Measurements from ENCODE around the gene PRKCA. TPM values are rescaled to one million over a fixed set of nuclear protein-coding genes. Genes with fewer than 3 reads are reported as not detected.

PRKCA gene
- total and polyA plus RNA-seq, 2 of the 13 experiments (the other 11 are each of a cell fraction or from before 2014, with no cell fraction given): 18.5 to 21.5 TPM

DNA sequence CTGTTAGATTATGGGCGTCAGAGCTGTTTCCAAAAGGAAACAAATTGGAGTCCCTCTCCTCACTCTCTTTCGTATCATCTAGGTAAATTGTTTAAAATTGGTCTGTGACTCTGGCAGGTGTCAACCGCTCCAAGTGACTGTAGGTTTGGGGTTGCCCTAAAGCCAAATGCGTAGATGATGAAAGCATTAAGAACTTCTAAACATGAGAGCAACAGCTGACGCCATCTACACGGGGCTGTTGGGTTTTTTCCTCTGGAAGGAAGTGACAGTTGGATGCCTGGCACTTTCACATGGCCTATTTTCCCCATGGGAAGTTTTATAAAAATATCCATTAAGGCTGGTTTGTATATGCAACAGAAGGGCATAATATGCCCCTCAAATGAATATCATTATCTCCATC, 316.8 kb downstream of the PRKCA start:
- in situ Hi-C loops (cut with HindIII; ENCODE audit: extremely low pct_ligation_motif_present, low pct_unique_long_range_greater_than_20kb) (no loop called here), intact Hi-C loops (cut with micrococcal nuclease; ENCODE audit: unreplicated experiment) (no loop called here)
- 95% methylated on average over 6 of the region's 6 CpGs for WGBS (ENCODE audit: low lambda C conversion rate)
- FAIRE-seq (no peak), ATAC-seq (no peak), DNase-seq (ENCODE audit: low spot score) (no peak)
- Histone ChIP-seq H3K4me2 (ENCODE audit: low read depth, low read length) (no peak overlapping the region), H3K9ac (ENCODE audit: insufficient read depth, low read depth, low read length) (no peak overlapping the region), H3K36me3 (replicated peaks in 1 of 2; ENCODE audit: control insufficient read depth in 1 of 2, insufficient read depth in 2 of 2, low read length in 2 of 2) (no peaks in the 10 kb centered on the region; a peak in 1 of 5 replicates), H3K27me3 (ENCODE audit: control insufficient read depth in 1 of 2, insufficient read depth in 2 of 2, low read length in 2 of 2) (no peaks in the 10 kb centered on the region), H2AFZ (ENCODE audit: low read length) (no peak overlapping the region), H3K4me1 (ENCODE audit: insufficient read depth, low read length) (peaks cover 22% of the 10 kb centered on the region), H3K27ac (ENCODE audit: extremely low read length, insufficient read depth, low read length) (no peak overlapping the region), H3K4me3 (replicated peaks in 1 of 3; ENCODE audit: insufficient read depth in 1 of 3, low read depth in 2 of 3, low read length in 3 of 3) (no peak overlapping the region), H3K79me2 (ENCODE audit: insufficient read depth, low read length) (no peaks in the 10 kb centered on the region), H3K9me3 (ENCODE audit: low read length) (no peaks in the 10 kb centered on the region), H4K20me1 (ENCODE audit: insufficient read depth, low read length) (no peaks in the 10 kb centered on the region)
- BruUV-seq (replicated peaks): no TSS peak
- ChIA-PET CTCF (ENCODE audit: low intra/inter-chr PET ratio, low total read pairs) (no interaction called here), POLR2A (no interaction called here)
- TF ChIP-seq ZNF207 (IDR thresholded peaks at IDR 0.05; ENCODE audit: borderline replicate concordance) (no peak), ZNF143 (CRISPR knock-in tag; IDR thresholded peaks at IDR 0.05) (no peak), ISL2 (CRISPR knock-in tag; IDR thresholded peaks at IDR 0.05) (no peak), FOSL2 (CRISPR knock-in tag; IDR thresholded peaks at IDR 0.05) (no peak), ZMYM3 (CRISPR knock-in tag; IDR thresholded peaks at IDR 0.05) (no peak), ELF1 (CRISPR knock-in tag; IDR thresholded peaks at IDR 0.05) (no peak), SALL2 (CRISPR knock-in tag; IDR thresholded peaks at IDR 0.05) (no peak), PAF1 (CRISPR knock-in tag; IDR thresholded peaks at IDR 0.05) (no peak), ZMAT3 (CRISPR knock-in tag; conservative IDR thresholded peaks at IDR 0.05) (no peak)
- TF ChIP-seq, protein P1, sequence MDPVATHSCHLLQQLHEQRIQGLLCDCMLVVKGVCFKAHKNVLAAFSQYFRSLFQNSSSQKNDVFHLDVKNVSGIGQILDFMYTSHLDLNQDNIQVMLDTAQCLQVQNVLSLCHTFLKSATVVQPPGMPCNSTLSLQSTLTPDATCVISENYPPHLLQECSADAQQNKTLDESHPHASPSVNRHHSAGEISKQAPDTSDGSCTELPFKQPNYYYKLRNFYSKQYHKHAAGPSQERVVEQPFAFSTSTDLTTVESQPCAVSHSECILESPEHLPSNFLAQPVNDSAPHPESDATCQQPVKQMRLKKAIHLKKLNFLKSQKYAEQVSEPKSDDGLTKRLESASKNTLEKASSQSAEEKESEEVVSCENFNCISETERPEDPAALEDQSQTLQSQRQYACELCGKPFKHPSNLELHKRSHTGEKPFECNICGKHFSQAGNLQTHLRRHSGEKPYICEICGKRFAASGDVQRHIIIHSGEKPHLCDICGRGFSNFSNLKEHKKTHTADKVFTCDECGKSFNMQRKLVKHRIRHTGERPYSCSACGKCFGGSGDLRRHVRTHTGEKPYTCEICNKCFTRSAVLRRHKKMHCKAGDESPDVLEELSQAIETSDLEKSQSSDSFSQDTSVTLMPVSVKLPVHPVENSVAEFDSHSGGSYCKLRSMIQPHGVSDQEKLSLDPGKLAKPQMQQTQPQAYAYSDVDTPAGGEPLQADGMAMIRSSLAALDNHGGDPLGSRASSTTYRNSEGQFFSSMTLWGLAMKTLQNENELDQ (CRISPR knock-in tag; IDR thresholded peaks at IDR 0.05; ENCODE audit: borderline replicate concordance): no peak
- TF ChIP-seq, protein P2, sequence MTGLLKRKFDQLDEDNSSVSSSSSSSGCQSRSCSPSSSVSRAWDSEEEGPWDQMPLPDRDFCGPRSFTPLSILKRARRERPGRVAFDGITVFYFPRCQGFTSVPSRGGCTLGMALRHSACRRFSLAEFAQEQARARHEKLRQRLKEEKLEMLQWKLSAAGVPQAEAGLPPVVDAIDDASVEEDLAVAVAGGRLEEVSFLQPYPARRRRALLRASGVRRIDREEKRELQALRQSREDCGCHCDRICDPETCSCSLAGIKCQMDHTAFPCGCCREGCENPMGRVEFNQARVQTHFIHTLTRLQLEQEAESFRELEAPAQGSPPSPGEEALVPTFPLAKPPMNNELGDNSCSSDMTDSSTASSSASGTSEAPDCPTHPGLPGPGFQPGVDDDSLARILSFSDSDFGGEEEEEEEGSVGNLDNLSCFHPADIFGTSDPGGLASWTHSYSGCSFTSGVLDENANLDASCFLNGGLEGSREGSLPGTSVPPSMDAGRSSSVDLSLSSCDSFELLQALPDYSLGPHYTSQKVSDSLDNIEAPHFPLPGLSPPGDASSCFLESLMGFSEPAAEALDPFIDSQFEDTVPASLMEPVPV (CRISPR knock-in tag; IDR thresholded peaks at IDR 0.05): no peak
- TF ChIP-seq, protein P3, sequence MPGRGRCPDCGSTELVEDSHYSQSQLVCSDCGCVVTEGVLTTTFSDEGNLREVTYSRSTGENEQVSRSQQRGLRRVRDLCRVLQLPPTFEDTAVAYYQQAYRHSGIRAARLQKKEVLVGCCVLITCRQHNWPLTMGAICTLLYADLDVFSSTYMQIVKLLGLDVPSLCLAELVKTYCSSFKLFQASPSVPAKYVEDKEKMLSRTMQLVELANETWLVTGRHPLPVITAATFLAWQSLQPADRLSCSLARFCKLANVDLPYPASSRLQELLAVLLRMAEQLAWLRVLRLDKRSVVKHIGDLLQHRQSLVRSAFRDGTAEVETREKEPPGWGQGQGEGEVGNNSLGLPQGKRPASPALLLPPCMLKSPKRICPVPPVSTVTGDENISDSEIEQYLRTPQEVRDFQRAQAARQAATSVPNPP (CRISPR knock-in tag; IDR thresholded peaks at IDR 0.05): no peak
- TF ChIP-seq, protein P4, sequence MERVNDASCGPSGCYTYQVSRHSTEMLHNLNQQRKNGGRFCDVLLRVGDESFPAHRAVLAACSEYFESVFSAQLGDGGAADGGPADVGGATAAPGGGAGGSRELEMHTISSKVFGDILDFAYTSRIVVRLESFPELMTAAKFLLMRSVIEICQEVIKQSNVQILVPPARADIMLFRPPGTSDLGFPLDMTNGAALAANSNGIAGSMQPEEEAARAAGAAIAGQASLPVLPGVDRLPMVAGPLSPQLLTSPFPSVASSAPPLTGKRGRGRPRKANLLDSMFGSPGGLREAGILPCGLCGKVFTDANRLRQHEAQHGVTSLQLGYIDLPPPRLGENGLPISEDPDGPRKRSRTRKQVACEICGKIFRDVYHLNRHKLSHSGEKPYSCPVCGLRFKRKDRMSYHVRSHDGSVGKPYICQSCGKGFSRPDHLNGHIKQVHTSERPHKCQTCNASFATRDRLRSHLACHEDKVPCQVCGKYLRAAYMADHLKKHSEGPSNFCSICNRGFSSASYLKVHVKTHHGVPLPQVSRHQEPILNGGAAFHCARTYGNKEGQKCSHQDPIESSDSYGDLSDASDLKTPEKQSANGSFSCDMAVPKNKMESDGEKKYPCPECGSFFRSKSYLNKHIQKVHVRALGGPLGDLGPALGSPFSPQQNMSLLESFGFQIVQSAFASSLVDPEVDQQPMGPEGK (CRISPR knock-in tag; IDR thresholded peaks at IDR 0.05): no peak
- TF ChIP-seq, protein P5, sequence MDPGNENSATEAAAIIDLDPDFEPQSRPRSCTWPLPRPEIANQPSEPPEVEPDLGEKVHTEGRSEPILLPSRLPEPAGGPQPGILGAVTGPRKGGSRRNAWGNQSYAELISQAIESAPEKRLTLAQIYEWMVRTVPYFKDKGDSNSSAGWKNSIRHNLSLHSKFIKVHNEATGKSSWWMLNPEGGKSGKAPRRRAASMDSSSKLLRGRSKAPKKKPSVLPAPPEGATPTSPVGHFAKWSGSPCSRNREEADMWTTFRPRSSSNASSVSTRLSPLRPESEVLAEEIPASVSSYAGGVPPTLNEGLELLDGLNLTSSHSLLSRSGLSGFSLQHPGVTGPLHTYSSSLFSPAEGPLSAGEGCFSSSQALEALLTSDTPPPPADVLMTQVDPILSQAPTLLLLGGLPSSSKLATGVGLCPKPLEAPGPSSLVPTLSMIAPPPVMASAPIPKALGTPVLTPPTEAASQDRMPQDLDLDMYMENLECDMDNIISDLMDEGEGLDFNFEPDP (CRISPR knock-in tag; conservative IDR thresholded peaks at IDR 0.05): no peak
- TF ChIP-seq, protein P6, sequence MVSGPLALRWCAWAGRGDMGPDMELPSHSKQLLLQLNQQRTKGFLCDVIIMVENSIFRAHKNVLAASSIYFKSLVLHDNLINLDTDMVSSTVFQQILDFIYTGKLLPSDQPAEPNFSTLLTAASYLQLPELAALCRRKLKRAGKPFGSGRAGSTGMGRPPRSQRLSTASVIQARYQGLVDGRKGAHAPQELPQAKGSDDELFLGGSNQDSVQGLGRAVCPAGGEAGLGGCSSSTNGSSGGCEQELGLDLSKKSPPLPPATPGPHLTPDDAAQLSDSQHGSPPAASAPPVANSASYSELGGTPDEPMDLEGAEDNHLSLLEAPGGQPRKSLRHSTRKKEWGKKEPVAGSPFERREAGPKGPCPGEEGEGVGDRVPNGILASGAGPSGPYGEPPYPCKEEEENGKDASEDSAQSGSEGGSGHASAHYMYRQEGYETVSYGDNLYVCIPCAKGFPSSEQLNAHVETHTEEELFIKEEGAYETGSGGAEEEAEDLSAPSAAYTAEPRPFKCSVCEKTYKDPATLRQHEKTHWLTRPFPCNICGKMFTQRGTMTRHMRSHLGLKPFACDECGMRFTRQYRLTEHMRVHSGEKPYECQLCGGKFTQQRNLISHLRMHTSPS (CRISPR knock-in tag; IDR thresholded peaks at IDR 0.05; ENCODE audit: low read depth): no peak

Data from HepG2 (cell line).